ENCODE results near the gene DNAJC15. TPM values are rescaled to one million over a fixed set of nuclear protein-coding genes. Genes with fewer than 3 reads are reported as not detected.

The DNAJC15 gene
- total and polyA plus RNA-seq, 2 of the 4 experiments (the other 2 are of a cell fraction) = 7.0 to 22.0 TPM

DNA sequence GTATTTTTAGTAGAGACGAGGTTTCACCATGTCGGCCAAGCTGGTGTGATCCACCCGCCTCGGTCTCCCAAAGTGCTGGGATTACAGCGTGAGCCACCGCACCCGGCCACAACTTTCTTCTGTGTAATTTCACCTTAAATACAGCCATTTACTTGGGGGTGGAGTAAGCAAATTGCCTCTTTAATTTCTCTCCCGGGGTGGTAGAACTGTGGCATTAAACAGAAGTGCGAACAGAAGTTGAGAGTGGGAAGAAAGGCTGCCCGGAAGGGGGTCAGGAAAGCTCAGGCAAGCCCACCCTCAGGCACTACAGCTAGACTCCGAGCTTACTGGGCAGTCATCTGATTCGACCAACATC lies 475 bp upstream of the DNAJC15 start (continued):
- TF ChIP-seq, protein P1, sequence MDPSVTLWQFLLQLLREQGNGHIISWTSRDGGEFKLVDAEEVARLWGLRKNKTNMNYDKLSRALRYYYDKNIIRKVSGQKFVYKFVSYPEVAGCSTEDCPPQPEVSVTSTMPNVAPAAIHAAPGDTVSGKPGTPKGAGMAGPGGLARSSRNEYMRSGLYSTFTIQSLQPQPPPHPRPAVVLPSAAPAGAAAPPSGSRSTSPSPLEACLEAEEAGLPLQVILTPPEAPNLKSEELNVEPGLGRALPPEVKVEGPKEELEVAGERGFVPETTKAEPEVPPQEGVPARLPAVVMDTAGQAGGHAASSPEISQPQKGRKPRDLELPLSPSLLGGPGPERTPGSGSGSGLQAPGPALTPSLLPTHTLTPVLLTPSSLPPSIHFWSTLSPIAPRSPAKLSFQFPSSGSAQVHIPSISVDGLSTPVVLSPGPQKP (IDR thresholded peaks at IDR 0.05; ENCODE audit: borderline replicate concordance, low read depth, low read length) = no peak

DNA sequence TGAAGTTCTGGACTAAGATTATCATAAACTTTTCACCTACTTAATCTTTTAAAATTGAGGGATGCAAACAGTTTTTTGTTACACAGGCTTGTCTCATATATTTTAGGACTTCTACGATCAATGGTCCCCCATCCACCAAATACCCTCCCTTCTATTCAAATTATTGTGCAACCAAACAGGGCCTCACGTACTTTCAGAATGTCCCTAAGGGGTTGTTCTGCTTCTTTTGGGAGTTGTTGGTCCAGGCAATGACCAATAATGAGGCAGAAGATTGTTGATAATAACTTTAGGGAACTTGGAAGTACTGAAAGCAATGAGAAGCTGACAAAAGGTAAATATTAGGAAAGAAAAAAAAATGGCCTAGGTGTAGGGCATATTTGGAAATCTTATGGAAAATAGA lies 2.9 kb downstream of the DNAJC15 start:
- no peak overlapping the region for H2BK15ac ChIP-seq (ENCODE audit: low read depth, low read length)
- no peak overlapping the region for H2BK5ac ChIP-seq (ENCODE audit: low read depth, low read length, poor library complexity, severe bottlenecking)
- no peak overlapping the region for H3K18ac ChIP-seq (ENCODE audit: low read depth, low read length)
- no peak overlapping the region for H2AK9ac ChIP-seq (replicated peaks; ENCODE audit: low read depth, low read length, poor library complexity)
- peaks cover 3% of the 10 kb centered on the region for H3K4me1 ChIP-seq (ENCODE audit: control insufficient read depth, insufficient read depth, low read length)
- no peak overlapping the region for H2BK120ac ChIP-seq (ENCODE audit: low read depth, low read length)
- no TSS peak for BruUV-seq (replicated peaks)
- H4K20me1 ChIP-seq (ENCODE audit: insufficient read depth, low read length) = no peaks in the 10 kb centered on the region
- H2AFZ ChIP-seq (replicated peaks; ENCODE audit: low read length, poor library complexity) = no peak overlapping the region
- no peaks in the 10 kb centered on the region for H3K36me3 ChIP-seq (ENCODE audit: control insufficient read depth, insufficient read depth, low read length)
- no peaks in the 10 kb centered on the region for H3K9me3 ChIP-seq (ENCODE audit: control insufficient read depth, insufficient read depth, low read length)
- ATAC-seq (ENCODE audit: low read depth) (no peak), DNase-seq (no peak)
- 0 out of 4 replicates have a peak overlapping the region, but pooled peaks of 1 of the 2 experiments have one; percentile 17 for H4K8ac ChIP-seq (ENCODE audit: low read depth in 2 of 2, low read length in 2 of 2)
- H3K56ac ChIP-seq (ENCODE audit: extremely low read depth, insufficient read depth, low read length) = no peak overlapping the region
- H4K91ac ChIP-seq (ENCODE audit: insufficient read depth, low read depth, low read length) = no peak overlapping the region
- H3K23ac ChIP-seq (ENCODE audit: low read depth, low read length) = no peak overlapping the region
- H2BK20ac ChIP-seq (ENCODE audit: low read depth, low read length) = no peak overlapping the region
- no peak overlapping the region for H2AK5ac ChIP-seq (ENCODE audit: low read depth, low read length)
- no peaks in the 10 kb centered on the region for H3K27me3 ChIP-seq (ENCODE audit: control insufficient read depth, insufficient read depth, low read length)
- no CpG with 5 or more reads among the region's 2 CpGs for whole genome bisulfite sequencing, 2 experiments (ENCODE audit: extremely low coverage in 2 of 2, insufficient read length in 1 of 2)
- intact Hi-C loops (cut with micrococcal nuclease) = loop anchor here (10.0 kb wide), 1 partner anchor 431 kb away; no protein-coding TSS in a partner anchor
- POLR2A ChIA-PET (ENCODE audit: unreplicated experiment) = interaction anchor here (0.7 kb wide), 1 partner anchor 552 kb away, joined by 5 read pairs; no protein-coding TSS in a partner anchor
- H3K4me3 ChIP-seq (ENCODE audit: insufficient read depth, low read depth, low read length) = no peak overlapping the region
- H3K4ac ChIP-seq (ENCODE audit: low read depth, low read length) = no peak overlapping the region
- peaks cover 1% of the 10 kb centered on the region; the same call in 1 of the 2 replicates for H3K9me1 ChIP-seq (ENCODE audit: insufficient read depth, low read length)
- no peak overlapping the region for H3K27ac ChIP-seq (ENCODE audit: insufficient read depth, low read length)
- H4K5ac ChIP-seq (ENCODE audit: low read depth, low read length) = no peak overlapping the region; the same call in 1 of the 2 replicates
- dilution Hi-C loops (cut with HindIII; ENCODE audit: low sequenced_read_pairs, unreplicated experiment) = no loop called here
- H3K79me1 ChIP-seq (ENCODE audit: low read depth in 1 of 2, low read length in 2 of 2) = peaks cover 24 to 57% of the 10 kb centered on the region in 2 experiments
- TF ChIP-seq, protein P1 (IDR thresholded peaks at IDR 0.05; ENCODE audit: borderline replicate concordance, low read depth, low read length) = no peak
- TF ChIP-seq CEBPB (IDR thresholded peaks at IDR 0.05; ENCODE audit: low read depth, low read length) = peak; percentile 53; the same call in 1 of the 2 replicates
- in situ Hi-C loops (cut with MboI; ENCODE audit: low sequenced_read_pairs) = no loop called here
- H3K4me2 ChIP-seq (ENCODE audit: low read depth, low read length) = peak overlapping the region; percentile 32; the same call in 1 of the 2 replicates
- H3K14ac ChIP-seq (replicated peaks; ENCODE audit: low read depth, low read length) = no peak overlapping the region
- CTCF ChIA-PET = no interaction called here
- no peak overlapping the region for H3K9ac ChIP-seq (ENCODE audit: low read depth, low read length)
